ENCODE data around the gene MAMLD1.

MAMLD1 gene

DNA sequence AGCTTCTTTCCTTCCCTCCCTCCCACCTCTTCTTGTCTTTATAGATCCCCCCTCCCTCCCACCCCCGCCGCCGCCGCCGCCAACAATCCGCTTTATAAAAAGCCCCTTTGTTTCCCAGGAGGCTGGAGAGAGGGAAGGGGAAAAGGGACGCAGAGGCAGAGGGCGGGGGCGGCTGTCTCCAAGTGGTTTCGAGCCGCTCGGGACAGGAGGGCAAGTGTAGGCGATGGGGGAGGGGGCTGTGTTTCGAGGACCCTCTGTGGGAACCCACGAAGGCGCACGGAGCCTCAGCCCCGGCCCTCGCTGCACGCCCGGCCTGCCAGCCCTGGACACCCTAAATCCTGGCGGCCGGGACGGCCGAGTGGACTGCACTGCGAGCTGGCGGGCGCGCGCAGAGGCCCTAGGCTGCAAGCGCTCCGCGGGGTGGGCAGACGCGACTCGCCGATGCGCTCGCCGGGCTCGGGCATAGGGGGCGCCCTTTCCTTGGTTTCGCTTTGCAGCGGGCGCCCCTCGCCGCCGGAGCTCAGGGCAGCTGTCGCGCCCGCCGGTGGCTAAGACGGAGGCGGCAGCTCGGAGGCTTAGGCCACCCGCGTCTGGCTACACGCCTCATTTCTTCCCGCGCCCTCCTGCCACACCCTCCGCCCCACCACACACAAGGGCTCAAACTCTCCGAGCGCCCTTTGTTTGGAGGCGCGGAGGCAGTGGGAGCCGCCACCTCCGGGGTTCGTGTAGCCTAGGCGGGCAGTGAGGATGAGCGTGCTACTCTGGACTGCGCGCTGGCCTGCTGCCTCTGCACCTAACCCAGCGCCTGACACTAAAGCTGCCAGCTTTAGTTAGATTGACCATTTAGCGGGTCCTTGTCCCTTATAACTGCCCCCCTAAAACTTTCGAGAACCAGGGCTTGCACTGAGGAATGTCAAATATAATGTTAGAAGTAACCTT, 2.2 kb downstream of the MAMLD1 start:
- peak overlapping the region; percentile 61 for H3K4me3 ChIP-seq (ENCODE audit: insufficient read depth, low read depth, low read length, poor library complexity, severe bottlenecking)
- H3K9me3 ChIP-seq (ENCODE audit: control insufficient read depth, low read length) = no peaks in the 10 kb centered on the region
- no peaks in the 10 kb centered on the region for H3K27me3 ChIP-seq (replicated peaks; ENCODE audit: control insufficient read depth, insufficient read depth, low read length, poor library complexity, severe bottlenecking)
- peaks cover 8% of the 10 kb centered on the region for H3K4me1 ChIP-seq (ENCODE audit: control insufficient read depth, insufficient read depth, low read length, poor library complexity, severe bottlenecking)
- DNase-seq = peak in 2 of 3 donors; percentile 31 to 48
- H3K36me3 ChIP-seq (ENCODE audit: control insufficient read depth, insufficient read depth, low read length) = no peaks in the 10 kb centered on the region
- no peak overlapping the region for H3K27ac ChIP-seq (ENCODE audit: insufficient read depth, low read length, poor library complexity, severe bottlenecking)

DNA sequence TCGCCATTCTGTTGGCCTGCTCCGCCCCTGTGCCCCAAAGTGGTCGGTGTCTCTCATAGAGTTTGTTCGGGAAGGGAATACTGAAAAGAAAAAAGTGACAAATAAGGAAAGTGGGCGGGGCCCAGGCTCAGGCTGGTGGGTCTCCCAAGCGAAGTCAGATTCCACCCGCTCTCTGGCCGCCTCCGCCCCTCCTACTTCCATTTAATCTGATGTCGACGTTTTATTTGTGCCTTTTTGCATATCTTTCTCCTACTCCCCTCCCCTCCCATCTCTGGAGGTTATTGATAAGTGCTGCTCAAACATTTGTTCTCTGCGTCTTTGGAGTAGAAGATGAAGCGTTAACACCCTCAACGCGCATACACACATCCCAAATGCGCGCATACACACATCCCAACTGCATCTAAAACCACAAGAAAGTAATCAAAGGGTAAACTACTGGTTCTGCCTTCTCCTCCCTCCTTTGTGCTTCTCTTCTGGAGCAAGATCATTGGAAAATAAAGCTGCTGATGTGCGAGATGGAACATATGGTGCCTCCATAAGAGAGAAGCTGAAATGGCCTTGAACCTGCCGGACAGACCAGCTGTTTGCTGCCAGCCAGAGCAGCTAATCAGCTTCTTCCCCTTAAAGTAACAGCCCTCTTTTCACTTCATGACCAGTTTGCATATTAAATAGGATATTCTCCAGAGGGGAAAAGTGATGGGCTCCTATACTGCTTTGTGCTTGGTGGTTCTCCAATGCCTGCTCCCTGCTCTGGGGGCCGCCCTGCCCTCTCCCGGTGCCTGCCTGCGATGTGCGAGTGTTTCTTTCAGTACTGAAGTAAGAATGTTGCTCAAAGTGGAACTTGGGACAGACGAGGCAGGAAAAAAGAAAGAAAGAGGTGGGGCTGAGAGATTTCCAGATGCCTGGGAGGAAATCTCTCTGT, 3.1 kb downstream of the MAMLD1 start:
- DNase-seq = no peak
- no peak overlapping the region for H3K27ac ChIP-seq (ENCODE audit: insufficient read depth, low read length, poor library complexity, severe bottlenecking)
- H3K36me3 ChIP-seq (ENCODE audit: control insufficient read depth, insufficient read depth, low read length) = no peaks in the 10 kb centered on the region
- no peaks in the 10 kb centered on the region for H3K27me3 ChIP-seq (replicated peaks; ENCODE audit: control insufficient read depth, insufficient read depth, low read length, poor library complexity, severe bottlenecking)
- H3K9me3 ChIP-seq (ENCODE audit: control insufficient read depth, low read length) = no peaks in the 10 kb centered on the region
- H3K4me1 ChIP-seq (ENCODE audit: control insufficient read depth, insufficient read depth, low read length, poor library complexity, severe bottlenecking) = peaks cover 7% of the 10 kb centered on the region
- peak overlapping the region; percentile 61 for H3K4me3 ChIP-seq (ENCODE audit: insufficient read depth, low read depth, low read length, poor library complexity, severe bottlenecking)

DNA sequence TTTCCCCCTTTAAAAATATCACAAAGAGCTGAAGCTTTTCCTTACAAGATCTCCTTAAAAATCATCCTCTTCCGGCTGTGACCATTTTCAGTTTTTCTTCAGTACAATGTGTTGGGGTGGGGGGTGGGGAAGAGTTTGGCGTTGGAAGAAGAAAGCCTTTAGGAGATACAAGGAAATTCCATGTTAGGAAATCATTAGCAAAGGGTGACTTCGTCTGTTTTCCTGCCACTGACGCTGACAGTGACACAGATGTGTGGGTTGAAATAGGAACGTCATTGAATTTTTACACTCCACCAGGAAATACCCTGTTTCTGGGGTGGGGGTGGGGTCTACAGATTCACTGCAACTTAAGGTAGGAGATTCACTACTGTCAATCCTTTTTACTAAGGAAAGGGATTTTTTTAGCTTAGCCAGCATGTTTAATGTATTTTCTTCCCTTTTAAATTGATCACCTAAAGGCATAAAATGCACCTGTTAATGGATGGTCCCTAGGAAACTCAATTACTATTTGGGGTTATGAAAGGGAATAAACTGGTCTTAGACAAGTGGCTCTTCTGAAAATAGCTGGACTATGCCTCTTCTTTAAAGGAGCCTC, 3.9 kb downstream of the MAMLD1 start:
- DNase-seq = no peak
- no peak overlapping the region for H3K4me3 ChIP-seq (ENCODE audit: insufficient read depth, low read depth, low read length, poor library complexity, severe bottlenecking)
- no peaks in the 10 kb centered on the region for H3K4me1 ChIP-seq (ENCODE audit: control insufficient read depth, insufficient read depth, low read length, poor library complexity, severe bottlenecking)
- H3K27ac ChIP-seq (ENCODE audit: insufficient read depth, low read length, poor library complexity, severe bottlenecking) = no peak overlapping the region
- no peaks in the 10 kb centered on the region for H3K9me3 ChIP-seq (ENCODE audit: control insufficient read depth, low read length)
- no peaks in the 10 kb centered on the region for H3K27me3 ChIP-seq (replicated peaks; ENCODE audit: control insufficient read depth, insufficient read depth, low read length, poor library complexity, severe bottlenecking)
- H3K36me3 ChIP-seq (ENCODE audit: control insufficient read depth, insufficient read depth, low read length) = no peaks in the 10 kb centered on the region

GRCh38 chrX:150370589-150371312, 7.6 kb downstream of the MAMLD1 start:
- no peak overlapping the region for H3K4me3 ChIP-seq (ENCODE audit: insufficient read depth, low read depth, low read length, poor library complexity, severe bottlenecking)
- no peaks in the 10 kb centered on the region for H3K9me3 ChIP-seq (ENCODE audit: control insufficient read depth, low read length)
- H3K27ac ChIP-seq (ENCODE audit: insufficient read depth, low read length, poor library complexity, severe bottlenecking) = no peak overlapping the region
- no peaks in the 10 kb centered on the region for H3K4me1 ChIP-seq (ENCODE audit: control insufficient read depth, insufficient read depth, low read length, poor library complexity, severe bottlenecking)
- H3K27me3 ChIP-seq (replicated peaks; ENCODE audit: control insufficient read depth, insufficient read depth, low read length, poor library complexity, severe bottlenecking) = no peaks in the 10 kb centered on the region
- H3K36me3 ChIP-seq (ENCODE audit: control insufficient read depth, insufficient read depth, low read length) = no peaks in the 10 kb centered on the region
- DNase-seq = no peak

GRCh38 chrX:150371877-150372276, 8.8 kb downstream of the MAMLD1 start:
- Histone ChIP-seq H3K4me1 (ENCODE audit: control insufficient read depth, insufficient read depth, low read length, poor library complexity, severe bottlenecking) (no peaks in the 10 kb centered on the region), H3K27ac (ENCODE audit: insufficient read depth, low read length, poor library complexity, severe bottlenecking) (no peak overlapping the region), H3K9me3 (ENCODE audit: control insufficient read depth, low read length) (no peaks in the 10 kb centered on the region), H3K4me3 (ENCODE audit: insufficient read depth, low read depth, low read length, poor library complexity, severe bottlenecking) (no peak overlapping the region), H3K36me3 (ENCODE audit: control insufficient read depth, insufficient read depth, low read length) (no peaks in the 10 kb centered on the region), H3K27me3 (replicated peaks; ENCODE audit: control insufficient read depth, insufficient read depth, low read length, poor library complexity, severe bottlenecking) (no peaks in the 10 kb centered on the region)
- no peak for DNase-seq

- Histone ChIP-seq H3K36me3 (ENCODE audit: control insufficient read depth, insufficient read depth, low read length) (no peaks in the 10 kb centered on the region), H3K4me1 (ENCODE audit: control insufficient read depth, insufficient read depth, low read length, poor library complexity, severe bottlenecking) (no peaks in the 10 kb centered on the region), H3K4me3 (ENCODE audit: insufficient read depth, low read depth, low read length, poor library complexity, severe bottlenecking) (no peak overlapping the region), H3K27me3 (replicated peaks; ENCODE audit: control insufficient read depth, insufficient read depth, low read length, poor library complexity, severe bottlenecking) (no peaks in the 10 kb centered on the region), H3K9me3 (ENCODE audit: control insufficient read depth, low read length) (no peaks in the 10 kb centered on the region), H3K27ac (ENCODE audit: insufficient read depth, low read length, poor library complexity, severe bottlenecking) (no peak overlapping the region)
- no peak for DNase-seq
Observed at GRCh38 chrX:150372280-150372679, 9.2 kb downstream of the MAMLD1 start.

DNA sequence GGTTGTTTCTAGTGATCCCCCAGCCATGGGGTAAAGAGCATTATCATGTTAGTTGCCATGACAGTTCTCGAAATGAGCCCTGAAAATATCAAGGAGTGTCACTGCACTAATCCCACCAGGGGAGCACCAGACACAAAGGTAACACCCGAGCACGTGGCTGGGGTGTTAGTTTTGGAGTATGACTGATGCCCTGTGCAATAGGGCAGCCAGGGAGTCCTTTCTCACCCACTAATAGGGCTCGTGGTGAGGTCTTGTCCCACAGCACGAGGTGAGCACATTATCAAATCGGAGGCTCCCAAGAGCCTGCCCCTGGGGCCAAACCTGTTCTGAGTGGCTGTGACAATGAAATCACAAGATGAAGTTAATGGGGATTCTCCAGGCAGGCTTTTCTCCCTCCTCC, 9.6 kb downstream of the MAMLD1 start:
- DNase-seq = no peak
- Histone ChIP-seq H3K9me3 (ENCODE audit: control insufficient read depth, low read length) (no peaks in the 10 kb centered on the region), H3K27me3 (replicated peaks; ENCODE audit: control insufficient read depth, insufficient read depth, low read length, poor library complexity, severe bottlenecking) (no peaks in the 10 kb centered on the region), H3K27ac (ENCODE audit: insufficient read depth, low read length, poor library complexity, severe bottlenecking) (no peak overlapping the region), H3K36me3 (ENCODE audit: control insufficient read depth, insufficient read depth, low read length) (no peaks in the 10 kb centered on the region), H3K4me3 (ENCODE audit: insufficient read depth, low read depth, low read length, poor library complexity, severe bottlenecking) (no peak overlapping the region), H3K4me1 (ENCODE audit: control insufficient read depth, insufficient read depth, low read length, poor library complexity, severe bottlenecking) (no peaks in the 10 kb centered on the region)

GRCh38 chrX:150375243-150375770, 12.2 kb downstream of the MAMLD1 start:
- no peaks in the 10 kb centered on the region for H3K27me3 ChIP-seq (replicated peaks; ENCODE audit: control insufficient read depth, insufficient read depth, low read length, poor library complexity, severe bottlenecking)
- H3K27ac ChIP-seq (ENCODE audit: insufficient read depth, low read length, poor library complexity, severe bottlenecking) = no peak overlapping the region
- H3K4me3 ChIP-seq (ENCODE audit: insufficient read depth, low read depth, low read length, poor library complexity, severe bottlenecking) = no peak overlapping the region
- no peaks in the 10 kb centered on the region for H3K36me3 ChIP-seq (ENCODE audit: control insufficient read depth, insufficient read depth, low read length)
- no peaks in the 10 kb centered on the region for H3K9me3 ChIP-seq (ENCODE audit: control insufficient read depth, low read length)
- DNase-seq = no peak
- no peaks in the 10 kb centered on the region for H3K4me1 ChIP-seq (ENCODE audit: control insufficient read depth, insufficient read depth, low read length, poor library complexity, severe bottlenecking)

- Histone ChIP-seq H3K9me3 (ENCODE audit: control insufficient read depth, low read length) (no peaks in the 10 kb centered on the region), H3K27me3 (replicated peaks; ENCODE audit: control insufficient read depth, insufficient read depth, low read length, poor library complexity, severe bottlenecking) (no peaks in the 10 kb centered on the region), H3K27ac (ENCODE audit: insufficient read depth, low read length, poor library complexity, severe bottlenecking) (no peak overlapping the region), H3K4me3 (ENCODE audit: insufficient read depth, low read depth, low read length, poor library complexity, severe bottlenecking) (no peak overlapping the region), H3K36me3 (ENCODE audit: control insufficient read depth, insufficient read depth, low read length) (no peaks in the 10 kb centered on the region), H3K4me1 (ENCODE audit: control insufficient read depth, insufficient read depth, low read length, poor library complexity, severe bottlenecking) (no peaks in the 10 kb centered on the region)
- DNase-seq = no peak
Observed at GRCh38 chrX:150377005-150377404, 13.9 kb downstream of the MAMLD1 start.
